ENCODE results near the gene ICOSLG.
"Not testable (repeated sequence)": the region's sequence is repeated elsewhere in the genome, so short reads cannot be mapped to it uniquely, and the experiment has no call there.

ICOSLG gene

DNA sequence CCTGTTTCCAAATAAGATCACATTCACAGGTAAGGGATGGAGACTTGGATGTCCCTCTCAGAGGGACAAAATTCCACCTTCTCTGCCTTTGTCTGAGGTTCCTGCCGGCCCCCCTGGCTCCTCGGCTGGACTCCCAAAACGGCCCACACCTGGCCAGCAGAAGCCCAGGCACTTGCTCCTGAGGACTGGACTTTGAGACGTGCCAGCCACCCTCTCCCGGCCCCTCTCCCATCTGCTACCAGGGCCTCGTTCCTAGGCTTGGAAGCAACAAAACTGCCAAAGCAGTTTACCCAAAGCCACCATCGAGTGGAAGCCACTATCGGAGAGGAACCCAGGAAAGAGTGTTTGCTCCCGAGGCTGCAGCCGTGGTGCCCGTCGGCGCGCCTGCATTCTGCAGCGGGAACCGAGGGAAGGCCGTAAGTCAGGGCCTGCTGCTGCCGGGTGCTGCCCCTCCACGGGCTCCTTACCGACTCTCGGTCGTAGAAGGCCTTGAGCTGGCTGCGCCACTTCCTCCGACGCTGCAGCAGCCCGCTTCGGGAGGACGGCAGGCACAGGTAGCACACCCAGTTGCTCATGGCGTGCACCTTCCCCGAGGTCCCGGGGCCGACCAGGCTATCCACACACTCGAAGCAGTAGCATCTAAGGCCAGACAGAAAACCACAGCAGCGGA is 17.4 kb upstream of the ICOSLG start:
- TF ChIP-seq, protein P1, sequence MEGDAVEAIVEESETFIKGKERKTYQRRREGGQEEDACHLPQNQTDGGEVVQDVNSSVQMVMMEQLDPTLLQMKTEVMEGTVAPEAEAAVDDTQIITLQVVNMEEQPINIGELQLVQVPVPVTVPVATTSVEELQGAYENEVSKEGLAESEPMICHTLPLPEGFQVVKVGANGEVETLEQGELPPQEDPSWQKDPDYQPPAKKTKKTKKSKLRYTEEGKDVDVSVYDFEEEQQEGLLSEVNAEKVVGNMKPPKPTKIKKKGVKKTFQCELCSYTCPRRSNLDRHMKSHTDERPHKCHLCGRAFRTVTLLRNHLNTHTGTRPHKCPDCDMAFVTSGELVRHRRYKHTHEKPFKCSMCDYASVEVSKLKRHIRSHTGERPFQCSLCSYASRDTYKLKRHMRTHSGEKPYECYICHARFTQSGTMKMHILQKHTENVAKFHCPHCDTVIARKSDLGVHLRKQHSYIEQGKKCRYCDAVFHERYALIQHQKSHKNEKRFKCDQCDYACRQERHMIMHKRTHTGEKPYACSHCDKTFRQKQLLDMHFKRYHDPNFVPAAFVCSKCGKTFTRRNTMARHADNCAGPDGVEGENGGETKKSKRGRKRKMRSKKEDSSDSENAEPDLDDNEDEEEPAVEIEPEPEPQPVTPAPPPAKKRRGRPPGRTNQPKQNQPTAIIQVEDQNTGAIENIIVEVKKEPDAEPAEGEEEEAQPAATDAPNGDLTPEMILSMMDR (IDR thresholded peaks at IDR 0.05; ENCODE audit: insufficient read depth, low read depth, low read length, missing control alignments): no peak
- DNase-seq (ENCODE audit: low read depth): no peak
- no peak overlapping the region for H3K4me3 ChIP-seq (ENCODE audit: low read length)

DNA sequence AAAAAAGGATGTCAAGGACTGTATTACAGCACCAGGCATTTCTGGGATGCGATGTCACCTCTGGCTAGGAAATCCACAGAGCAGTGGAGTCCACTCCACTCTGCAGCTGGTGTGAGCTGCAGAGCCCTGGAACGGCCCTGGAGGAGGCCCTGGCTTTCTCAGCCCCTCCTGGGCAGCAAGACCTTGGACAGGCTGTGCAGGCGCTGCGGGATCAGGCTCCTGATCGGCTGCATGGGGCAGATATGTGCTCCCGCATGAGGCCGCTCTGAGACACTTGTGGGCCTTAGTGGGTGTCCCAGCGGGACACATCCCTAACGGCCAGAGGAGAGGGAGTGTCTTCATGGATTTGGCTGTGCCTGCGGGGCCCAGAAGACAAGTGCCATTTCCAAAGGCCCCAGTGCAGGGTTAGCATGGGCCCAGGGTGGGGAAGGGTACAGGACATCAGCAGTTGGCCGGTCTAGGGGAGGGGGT is 14.8 kb upstream of the ICOSLG start:
- DNase-seq (ENCODE audit: low read depth): no peak
- no peak overlapping the region for H3K4me3 ChIP-seq (ENCODE audit: low read length)
- TF ChIP-seq, protein P1 (IDR thresholded peaks at IDR 0.05; ENCODE audit: insufficient read depth, low read depth, low read length, missing control alignments): no peak

DNA sequence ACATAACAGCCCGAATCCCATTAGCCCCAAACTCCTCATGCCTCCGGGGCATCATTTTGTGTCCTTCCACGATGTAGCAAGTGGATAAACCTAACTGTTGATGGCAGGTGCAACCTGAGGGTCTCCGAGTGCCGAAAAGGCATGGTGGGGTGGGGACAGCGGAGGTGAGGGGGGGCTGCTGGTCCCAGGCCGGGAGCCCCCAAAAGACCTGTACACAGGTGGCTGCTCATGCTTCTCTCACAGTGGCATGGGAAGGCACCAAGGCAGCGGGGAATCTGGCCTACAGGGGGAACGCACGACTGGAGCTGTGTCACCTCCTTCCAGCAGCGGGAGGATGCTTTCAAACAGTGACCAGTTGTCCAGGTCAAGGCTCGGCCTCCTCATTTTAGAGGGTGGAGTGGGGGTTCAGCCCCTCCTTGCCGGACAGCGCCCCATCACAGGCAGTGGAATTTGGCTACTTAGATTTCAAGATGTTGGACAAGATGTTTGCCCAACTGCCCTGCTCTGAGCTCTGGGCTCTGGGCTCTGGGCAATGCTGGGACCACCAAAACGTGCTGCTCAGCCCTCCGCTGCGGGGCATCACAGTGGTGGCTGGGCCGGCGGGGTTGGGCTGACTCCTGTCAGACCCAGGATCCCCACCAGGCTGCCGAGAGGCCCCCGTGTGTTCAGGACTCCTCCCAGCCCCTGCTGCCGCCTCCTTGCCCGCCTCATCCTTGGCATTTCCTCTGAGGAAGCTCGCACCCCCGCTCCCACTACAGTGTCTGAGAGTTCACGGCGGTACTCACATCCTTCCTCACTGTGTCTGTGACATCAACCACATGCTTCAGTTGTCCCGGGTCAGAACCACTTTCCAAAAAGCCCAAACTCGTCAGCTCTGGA is 13.3 kb upstream of the ICOSLG start:
- no peak for DNase-seq (ENCODE audit: low read depth)
- no peak overlapping the region for H3K4me3 ChIP-seq (ENCODE audit: low read length)
- TF ChIP-seq, protein P1 (IDR thresholded peaks at IDR 0.05; ENCODE audit: insufficient read depth, low read depth, low read length, missing control alignments): no peak

DNA sequence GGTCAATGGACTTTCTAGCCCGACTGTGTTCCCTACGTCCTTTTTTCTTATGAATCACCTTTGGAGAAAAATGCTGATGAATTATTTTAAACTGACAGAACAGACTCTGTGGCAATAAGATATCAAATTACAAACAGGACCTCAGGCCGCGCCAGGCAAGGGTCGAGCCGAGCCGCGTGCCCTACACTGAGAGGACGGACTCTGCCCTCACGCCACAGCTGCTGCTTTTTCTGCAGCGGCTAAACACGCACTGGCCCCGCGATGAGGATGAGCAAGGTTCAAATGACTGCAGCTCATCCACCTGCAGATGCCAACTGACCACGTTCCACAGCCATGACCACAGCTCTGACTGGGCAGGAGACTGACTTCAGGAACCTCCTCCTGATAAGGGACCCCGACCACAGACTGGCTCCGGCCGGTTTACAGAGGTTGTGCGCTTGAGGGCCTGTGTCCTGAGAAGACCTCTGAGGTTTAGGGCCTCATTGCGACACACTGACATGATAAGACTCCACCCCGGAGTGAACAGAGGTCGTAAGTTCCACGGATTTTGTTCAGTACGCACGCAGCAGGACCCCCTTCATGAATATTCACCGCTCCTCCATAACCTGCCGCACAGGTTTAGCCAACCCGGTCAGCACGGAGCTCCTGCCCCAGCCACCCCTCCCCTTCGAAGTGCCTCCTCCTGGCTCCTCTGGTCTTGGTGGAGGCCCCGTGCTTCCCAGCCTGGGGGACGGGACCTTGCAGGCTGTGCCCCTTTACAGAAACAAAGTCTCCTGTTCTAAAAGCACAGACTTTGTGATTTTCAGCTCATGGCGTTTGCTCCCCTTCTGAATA is 8.7 kb upstream of the ICOSLG start:
- DNase-seq (ENCODE audit: low read depth); H3K4me3 ChIP-seq (ENCODE audit: low read length): not testable (repeated sequence)

DNA sequence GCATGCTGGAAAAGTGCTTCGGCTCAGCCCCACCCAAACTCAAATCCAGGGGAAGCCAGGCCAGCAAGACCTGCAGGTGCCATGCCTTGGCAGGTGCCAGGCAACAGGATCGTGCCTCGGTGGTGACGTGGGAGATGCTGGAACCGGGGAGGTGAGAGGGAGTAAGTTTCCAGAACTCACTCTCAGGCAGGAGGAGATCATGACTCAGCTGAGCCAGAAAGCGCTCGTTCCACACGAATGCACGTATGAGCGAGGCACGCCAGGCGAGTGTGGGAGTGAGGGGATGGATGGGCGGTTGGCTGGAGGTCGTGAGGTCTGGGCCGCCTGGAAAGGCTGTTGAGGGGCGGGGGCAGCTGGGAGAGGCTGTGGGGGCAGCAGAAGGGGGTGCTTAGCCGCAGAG is 7.2 kb upstream of the ICOSLG start:
- not testable (repeated sequence) for H3K4me3 ChIP-seq (ENCODE audit: low read length); DNase-seq (ENCODE audit: low read depth)

DNA sequence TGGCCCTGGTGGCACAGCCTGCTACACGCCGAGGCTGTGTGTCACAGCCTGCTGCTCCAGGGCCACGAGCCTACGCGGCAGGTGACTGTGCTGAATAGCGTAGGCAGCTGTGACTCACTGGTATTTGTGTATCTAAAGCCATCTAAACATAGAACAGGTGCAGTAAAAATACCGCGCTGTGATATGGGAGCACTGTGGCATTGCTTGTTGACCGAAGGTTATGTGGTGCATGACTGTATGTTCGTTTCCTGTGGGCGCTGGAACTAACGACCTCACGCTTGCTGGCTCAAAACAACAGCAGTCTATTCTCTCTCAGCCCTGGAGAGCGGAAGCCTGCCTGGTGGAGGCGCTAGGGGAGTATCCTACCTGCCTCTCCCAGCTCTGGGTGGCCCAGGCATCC is 3.2 kb upstream of the ICOSLG start:
- not testable (repeated sequence) for H3K4me3 ChIP-seq (ENCODE audit: low read length); DNase-seq (ENCODE audit: low read depth)

DNA sequence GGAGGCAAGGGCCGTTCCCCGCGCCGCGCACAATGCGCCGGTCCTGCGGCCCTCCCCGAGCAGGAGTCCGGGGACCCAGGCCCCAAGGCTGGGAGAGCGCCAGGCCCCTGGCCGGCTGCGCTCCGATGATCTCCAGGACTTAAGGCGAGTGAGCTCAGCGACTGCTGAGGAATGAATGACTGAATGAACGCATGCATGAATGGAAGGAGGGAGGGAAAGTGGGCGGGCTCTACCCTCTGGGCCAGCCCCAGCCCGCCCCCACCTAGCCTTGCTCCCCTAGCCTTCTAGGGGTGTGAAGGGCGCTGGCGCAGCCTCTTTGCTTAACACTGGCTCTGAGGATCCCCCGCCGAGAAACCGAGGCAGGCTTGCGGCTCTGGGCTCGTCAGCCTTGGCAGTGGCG is 538 bp upstream of the ICOSLG start:
- not testable (repeated sequence) for H3K4me3 ChIP-seq (ENCODE audit: low read length); DNase-seq (ENCODE audit: low read depth)

DNA sequence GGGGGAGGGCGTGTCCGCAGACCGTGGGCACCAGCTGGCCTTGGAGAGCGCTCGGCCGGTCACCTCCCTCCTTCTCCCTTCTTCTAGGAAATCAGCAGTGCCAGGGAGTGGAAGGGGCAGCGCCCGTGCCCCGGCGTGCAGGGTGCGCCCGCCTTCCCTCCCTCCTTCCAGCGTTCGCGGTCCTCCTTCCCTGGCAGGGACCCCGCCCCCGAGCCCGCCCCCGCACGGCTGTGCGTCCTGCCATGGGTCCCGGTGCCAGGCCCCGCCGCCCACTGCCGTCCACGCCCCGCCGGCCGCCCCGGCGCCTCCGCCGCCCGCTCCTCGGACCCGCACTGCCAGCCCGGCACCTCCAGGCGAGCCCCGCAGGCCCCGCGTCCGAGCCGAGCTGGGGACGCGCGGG is 390 bp downstream of the ICOSLG start:
- H3K4me3 ChIP-seq (ENCODE audit: low read length); DNase-seq (ENCODE audit: low read depth): not testable (repeated sequence)

DNA sequence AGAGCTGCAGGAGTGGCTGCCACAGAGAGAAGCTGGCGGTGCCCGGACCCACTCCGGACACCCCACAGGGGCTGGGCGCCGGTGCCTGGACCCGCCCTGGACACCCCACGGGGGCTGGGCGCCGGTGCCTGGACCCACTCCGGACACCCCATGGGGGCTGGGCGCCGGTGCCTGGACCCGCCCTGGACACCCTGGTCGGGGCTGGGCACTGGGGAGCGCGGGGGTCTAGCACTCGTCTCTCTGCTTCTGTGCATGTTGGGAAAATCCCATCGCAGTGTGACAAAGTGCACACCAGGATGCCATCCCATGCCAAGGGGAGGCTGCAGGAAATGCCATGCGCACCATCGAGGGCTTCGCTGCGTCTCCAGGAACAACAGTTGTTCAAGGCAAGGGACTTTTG is 11.2 kb downstream of the ICOSLG start:
- not testable (repeated sequence) for H3K4me3 ChIP-seq (ENCODE audit: low read length); DNase-seq (ENCODE audit: low read depth)

DNA sequence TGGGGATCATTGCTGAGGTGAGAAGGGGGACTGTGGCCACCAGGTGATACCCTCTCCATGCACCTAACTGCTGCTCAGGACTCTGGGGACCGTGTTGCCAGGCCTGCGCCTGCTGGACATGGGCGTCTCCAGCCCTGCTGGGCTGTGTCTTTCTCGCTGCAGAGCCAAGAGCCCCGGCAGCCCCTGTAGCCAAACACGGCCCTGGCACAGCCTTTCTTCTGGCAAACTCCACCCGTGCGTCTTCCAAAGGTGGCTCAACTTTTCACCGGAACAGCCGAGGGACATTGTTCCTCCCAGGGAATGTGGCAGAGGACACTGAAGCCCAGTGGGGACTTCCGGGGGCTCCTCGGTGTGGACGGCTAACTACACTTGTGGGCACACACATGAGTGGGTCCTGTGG is 12.6 kb downstream of the ICOSLG start:
- DNase-seq (ENCODE audit: low read depth); H3K4me3 ChIP-seq (ENCODE audit: low read length): not testable (repeated sequence)

DNA sequence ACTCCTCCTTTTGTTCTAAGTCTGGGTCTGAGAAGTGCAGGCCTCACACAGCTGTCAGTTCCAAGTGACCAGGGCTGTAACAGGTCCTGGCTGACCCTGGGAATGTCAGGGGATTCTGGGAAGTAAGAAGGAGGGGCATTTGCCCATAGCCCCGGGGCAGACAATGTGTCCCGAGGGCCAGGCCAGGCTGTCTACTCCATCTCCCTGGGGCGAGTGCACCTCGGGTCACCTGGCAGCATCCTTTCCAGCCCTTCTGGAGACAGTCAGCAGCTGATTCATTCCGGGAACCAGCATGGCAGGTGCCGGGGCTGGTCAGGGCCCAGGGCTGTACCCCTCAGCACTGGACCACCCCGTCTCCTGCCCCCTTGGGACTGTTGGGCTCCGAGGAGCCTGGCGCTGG is 13.1 kb downstream of the ICOSLG start:
- not testable (repeated sequence) for DNase-seq (ENCODE audit: low read depth); H3K4me3 ChIP-seq (ENCODE audit: low read length)

DNA sequence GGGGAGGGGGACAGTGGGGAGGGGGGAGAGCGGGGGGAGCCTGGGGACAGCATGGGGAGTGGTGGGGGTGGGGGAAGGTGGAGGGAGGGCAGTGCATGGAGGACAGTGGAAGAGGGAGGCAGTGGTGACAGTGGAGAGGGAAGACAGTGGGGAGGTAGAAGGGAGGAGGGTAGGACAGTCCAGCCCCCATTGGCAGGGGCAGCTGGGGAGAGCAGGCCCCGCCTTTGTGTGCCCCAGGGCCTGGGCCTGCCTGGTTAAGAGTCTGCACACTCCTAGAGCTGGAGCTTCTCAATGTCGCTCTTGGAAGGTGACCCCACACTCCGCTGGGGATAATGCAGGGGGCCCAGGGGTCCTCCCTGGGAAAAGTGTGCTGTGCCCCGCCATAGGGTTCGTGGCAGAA is 15.1 kb downstream of the ICOSLG start:
- H3K4me3 ChIP-seq (ENCODE audit: low read length); DNase-seq (ENCODE audit: low read depth): not testable (repeated sequence)

DNA sequence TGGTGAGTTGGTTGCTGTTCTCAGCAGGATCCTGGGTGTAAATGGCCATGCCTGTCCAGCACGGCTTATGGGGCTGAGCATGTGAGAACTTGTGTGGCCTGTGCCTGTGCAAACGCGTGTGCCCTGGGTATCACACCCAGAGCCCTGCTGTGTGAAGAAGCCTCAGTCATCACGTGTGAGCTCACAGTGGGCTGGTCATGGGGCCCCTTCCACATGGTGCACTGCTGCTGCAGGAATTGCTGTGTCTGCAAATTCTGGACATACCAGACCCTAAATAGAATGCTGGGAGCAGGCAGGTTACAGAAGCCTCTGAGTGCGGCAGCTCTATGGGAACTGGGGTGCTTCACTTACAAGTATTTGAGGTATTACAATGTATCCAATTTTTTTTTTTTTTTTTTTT is 17.4 kb downstream of the ICOSLG start:
- not testable (repeated sequence) for H3K4me3 ChIP-seq (ENCODE audit: low read length); DNase-seq (ENCODE audit: low read depth)

DNA sequence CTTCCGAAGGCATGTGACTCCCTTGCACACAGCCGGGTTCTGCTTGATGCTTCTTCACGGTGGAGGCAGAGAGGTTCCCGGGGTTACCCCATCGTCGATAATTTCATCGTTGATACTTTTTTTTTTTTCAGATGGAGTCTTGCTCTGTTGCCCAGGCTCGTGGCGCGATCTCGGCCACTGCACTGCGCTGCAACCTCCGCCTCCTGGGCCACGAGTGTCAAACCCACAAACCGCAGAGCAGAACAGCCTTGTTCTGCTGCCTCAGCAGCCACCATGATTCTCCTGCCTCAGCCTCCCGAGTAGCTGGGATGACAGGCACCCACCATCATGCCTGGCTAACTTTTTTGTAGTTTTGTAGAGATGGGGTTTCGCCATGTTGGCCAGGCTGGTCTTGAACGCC is 20.1 kb downstream of the ICOSLG start:
- not testable (repeated sequence) for H3K4me3 ChIP-seq (ENCODE audit: low read length); DNase-seq (ENCODE audit: low read depth)

DNA sequence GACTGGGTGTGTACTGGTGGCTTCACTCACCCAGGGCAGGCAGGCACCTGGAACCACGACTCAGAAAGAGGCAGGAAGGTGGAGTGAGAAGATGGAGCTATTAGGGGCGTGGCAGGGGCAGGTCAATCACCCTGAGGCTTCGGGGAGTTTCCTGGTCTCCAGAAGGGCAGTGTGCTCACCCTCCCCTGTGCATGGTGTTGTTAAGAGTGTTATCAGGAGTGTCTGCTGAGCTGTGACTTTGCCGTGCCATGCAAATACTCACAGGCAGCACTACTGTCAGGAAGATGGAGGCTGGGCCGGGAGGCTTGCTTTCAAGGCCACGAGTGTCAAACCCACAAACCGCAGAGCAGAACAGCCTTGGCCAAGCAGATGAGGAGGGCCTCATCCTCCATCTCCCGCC is 22.3 kb downstream of the ICOSLG start:
- DNase-seq (ENCODE audit: low read depth): not testable (repeated sequence)

More for the DNA sequence above, 22.3 kb downstream of the ICOSLG start:
- not testable (repeated sequence) for H3K4me3 ChIP-seq (ENCODE audit: low read length)

Data from epithelial cell of esophagus (primary cell).